Measurements from ENCODE around the gene EVC.

The EVC gene

GRCh38 chr4:5785806-5786680 lies 75.0 kb downstream of the EVC start:
- Histone ChIP-seq H3K4me1 (ENCODE audit: control insufficient read depth, insufficient read depth, low read length) (no peaks in the 10 kb centered on the region), H3K4me3 (ENCODE audit: low read length in 2 of 2) (no peak overlapping the region), H3K9me3 (ENCODE audit: control insufficient read depth in 2 of 2, low read length in 2 of 2) (no peaks in the 10 kb centered on the region), H3K27me3 (ENCODE audit: control insufficient read depth in 1 of 2, insufficient read depth in 2 of 2, low read length in 2 of 2) (no peaks in the 10 kb centered on the region), H3K9ac (ENCODE audit: low read length in 2 of 2) (no peak overlapping the region), H3K36me3 (ENCODE audit: control insufficient read depth in 2 of 2, insufficient read depth in 2 of 2, low read length in 2 of 2) (peaks cover 18 to 50% of the 10 kb centered on the region in 2 donors), H3K27ac (ENCODE audit: low read length) (no peak overlapping the region)

GRCh38 chr4:5787311-5787710 lies 76.3 kb downstream of the EVC start:
- no peaks in the 10 kb centered on the region for H3K4me1 ChIP-seq (ENCODE audit: control insufficient read depth, insufficient read depth, low read length)
- H3K27me3 ChIP-seq (ENCODE audit: control insufficient read depth in 1 of 2, insufficient read depth in 2 of 2, low read length in 2 of 2): no peaks in the 10 kb centered on the region
- no peak overlapping the region for H3K27ac ChIP-seq (ENCODE audit: low read length)
- no peaks in the 10 kb centered on the region for H3K9me3 ChIP-seq (ENCODE audit: control insufficient read depth in 2 of 2, low read length in 2 of 2)
- peaks cover 18 to 48% of the 10 kb centered on the region in 2 donors for H3K36me3 ChIP-seq (ENCODE audit: control insufficient read depth in 2 of 2, insufficient read depth in 2 of 2, low read length in 2 of 2)
- no peak overlapping the region for H3K9ac ChIP-seq (ENCODE audit: low read length in 2 of 2)
- no peak overlapping the region for H3K4me3 ChIP-seq (ENCODE audit: low read length in 2 of 2)

DNA sequence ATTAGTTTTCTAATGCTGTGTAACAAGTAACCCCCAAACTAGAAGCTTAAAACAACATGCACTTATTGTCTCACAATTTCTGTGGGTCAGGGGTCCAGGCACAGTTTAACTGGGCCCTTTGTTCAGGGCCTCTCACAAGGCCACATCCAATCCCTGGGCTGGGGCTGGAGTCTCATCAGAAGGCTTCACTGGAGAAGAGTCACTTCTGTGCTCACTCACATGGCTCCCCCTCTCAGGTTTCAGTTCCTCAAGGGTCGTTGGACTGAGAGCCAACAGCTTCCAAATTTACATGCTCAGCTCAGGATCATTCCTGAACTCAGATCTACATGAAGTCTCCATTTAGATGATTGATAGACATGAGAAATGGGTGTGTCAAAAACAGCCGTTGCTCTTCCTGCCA lies 77.1 kb downstream of the EVC start:
- H3K4me1 ChIP-seq (ENCODE audit: control insufficient read depth, insufficient read depth, low read length): no peaks in the 10 kb centered on the region
- H3K27ac ChIP-seq (ENCODE audit: low read length): no peak overlapping the region
- no peaks in the 10 kb centered on the region for H3K9me3 ChIP-seq (ENCODE audit: control insufficient read depth in 2 of 2, low read length in 2 of 2)
- no peak overlapping the region for H3K4me3 ChIP-seq (ENCODE audit: low read length in 2 of 2)
- peaks cover 17 to 46% of the 10 kb centered on the region in 2 donors for H3K36me3 ChIP-seq (ENCODE audit: control insufficient read depth in 2 of 2, insufficient read depth in 2 of 2, low read length in 2 of 2)
- no peak overlapping the region for H3K9ac ChIP-seq (ENCODE audit: low read length in 2 of 2)
- H3K27me3 ChIP-seq (ENCODE audit: control insufficient read depth in 1 of 2, insufficient read depth in 2 of 2, low read length in 2 of 2): no peaks in the 10 kb centered on the region

GRCh38 chr4:5789141-5789540 lies 78.1 kb downstream of the EVC start:
- no peaks in the 10 kb centered on the region for H3K4me1 ChIP-seq (ENCODE audit: control insufficient read depth, insufficient read depth, low read length)
- H3K9ac ChIP-seq (ENCODE audit: low read length in 2 of 2): no peak overlapping the region
- H3K9me3 ChIP-seq (ENCODE audit: control insufficient read depth in 2 of 2, low read length in 2 of 2): no peaks in the 10 kb centered on the region
- H3K27ac ChIP-seq (ENCODE audit: low read length): no peak overlapping the region
- H3K36me3 ChIP-seq (ENCODE audit: control insufficient read depth in 2 of 2, insufficient read depth in 2 of 2, low read length in 2 of 2): peaks cover 13 to 39% of the 10 kb centered on the region in 2 donors
- no peak overlapping the region for H3K4me3 ChIP-seq (ENCODE audit: low read length in 2 of 2)
- H3K27me3 ChIP-seq (ENCODE audit: control insufficient read depth in 1 of 2, insufficient read depth in 2 of 2, low read length in 2 of 2): no peaks in the 10 kb centered on the region

- H3K4me3 ChIP-seq (ENCODE audit: low read length in 2 of 2): no peak overlapping the region
- no peak overlapping the region for H3K27ac ChIP-seq (ENCODE audit: low read length)
- no peak overlapping the region for H3K9ac ChIP-seq (ENCODE audit: low read length in 2 of 2)
- H3K9me3 ChIP-seq (ENCODE audit: control insufficient read depth in 2 of 2, low read length in 2 of 2): no peaks in the 10 kb centered on the region
- peaks cover 11 to 30% of the 10 kb centered on the region in 2 donors for H3K36me3 ChIP-seq (ENCODE audit: control insufficient read depth in 2 of 2, insufficient read depth in 2 of 2, low read length in 2 of 2)
- no peaks in the 10 kb centered on the region for H3K27me3 ChIP-seq (ENCODE audit: control insufficient read depth in 1 of 2, insufficient read depth in 2 of 2, low read length in 2 of 2)
- no peaks in the 10 kb centered on the region for H3K4me1 ChIP-seq (ENCODE audit: control insufficient read depth, insufficient read depth, low read length)
These were observed 79.5 kb downstream of the EVC start for GRCh38 chr4:5790546-5790857.

GRCh38 chr4:5791654-5792053 lies 80.7 kb downstream of the EVC start:
- Histone ChIP-seq H3K9ac (ENCODE audit: low read length in 2 of 2) (no peak overlapping the region), H3K4me1 (ENCODE audit: control insufficient read depth, insufficient read depth, low read length) (no peaks in the 10 kb centered on the region), H3K27ac (ENCODE audit: low read length) (no peak overlapping the region), H3K9me3 (ENCODE audit: control insufficient read depth in 2 of 2, low read length in 2 of 2) (no peaks in the 10 kb centered on the region), H3K4me3 (ENCODE audit: low read length in 2 of 2) (no peak overlapping the region), H3K36me3 (ENCODE audit: control insufficient read depth in 2 of 2, insufficient read depth in 2 of 2, low read length in 2 of 2) (peaks cover 7 to 29% of the 10 kb centered on the region in 2 donors), H3K27me3 (ENCODE audit: control insufficient read depth in 1 of 2, insufficient read depth in 2 of 2, low read length in 2 of 2) (no peaks in the 10 kb centered on the region)

- no peaks in the 10 kb centered on the region for H3K4me1 ChIP-seq (ENCODE audit: control insufficient read depth, insufficient read depth, low read length)
- no peak overlapping the region for H3K4me3 ChIP-seq (ENCODE audit: low read length in 2 of 2)
- H3K9ac ChIP-seq (ENCODE audit: low read length in 2 of 2): no peak overlapping the region
- no peaks in the 10 kb centered on the region for H3K9me3 ChIP-seq (ENCODE audit: control insufficient read depth in 2 of 2, low read length in 2 of 2)
- H3K27ac ChIP-seq (ENCODE audit: low read length): no peak overlapping the region
- peaks cover 16 to 36% of the 10 kb centered on the region in 2 donors for H3K36me3 ChIP-seq (ENCODE audit: control insufficient read depth in 2 of 2, insufficient read depth in 2 of 2, low read length in 2 of 2)
- H3K27me3 ChIP-seq (ENCODE audit: control insufficient read depth in 1 of 2, insufficient read depth in 2 of 2, low read length in 2 of 2): no peaks in the 10 kb centered on the region
These were observed 82.5 kb downstream of the EVC start for GRCh38 chr4:5793514-5793913.

DNA sequence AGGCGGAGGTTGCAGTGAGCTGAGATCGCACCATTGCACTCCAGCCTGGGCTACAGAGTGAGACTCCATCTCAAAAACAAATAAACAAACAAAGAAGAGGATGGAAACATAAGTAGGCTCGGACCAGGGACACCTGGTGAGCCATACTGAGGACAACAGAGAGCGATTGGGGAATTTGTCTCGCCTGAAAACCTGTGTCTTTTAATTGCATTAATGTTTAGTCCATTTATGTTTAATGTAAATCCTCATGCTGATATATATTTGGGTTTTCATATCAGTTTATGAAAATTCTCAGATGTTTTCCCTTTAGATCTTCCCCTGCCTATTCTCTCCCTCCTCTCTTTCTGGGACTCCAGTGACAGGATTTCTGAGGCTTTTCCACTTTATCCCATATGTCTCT lies 84.6 kb downstream of the EVC start:
- Histone ChIP-seq H3K27ac (ENCODE audit: low read length) (no peak overlapping the region), H3K4me3 (ENCODE audit: low read length in 2 of 2) (no peak overlapping the region), H3K36me3 (ENCODE audit: control insufficient read depth in 2 of 2, insufficient read depth in 2 of 2, low read length in 2 of 2) (peaks cover 21 to 36% of the 10 kb centered on the region in 2 donors), H3K9ac (ENCODE audit: low read length in 2 of 2) (no peak overlapping the region), H3K4me1 (ENCODE audit: control insufficient read depth, insufficient read depth, low read length) (no peaks in the 10 kb centered on the region), H3K9me3 (ENCODE audit: control insufficient read depth in 2 of 2, low read length in 2 of 2) (no peaks in the 10 kb centered on the region), H3K27me3 (ENCODE audit: control insufficient read depth in 1 of 2, insufficient read depth in 2 of 2, low read length in 2 of 2) (no peaks in the 10 kb centered on the region)

DNA sequence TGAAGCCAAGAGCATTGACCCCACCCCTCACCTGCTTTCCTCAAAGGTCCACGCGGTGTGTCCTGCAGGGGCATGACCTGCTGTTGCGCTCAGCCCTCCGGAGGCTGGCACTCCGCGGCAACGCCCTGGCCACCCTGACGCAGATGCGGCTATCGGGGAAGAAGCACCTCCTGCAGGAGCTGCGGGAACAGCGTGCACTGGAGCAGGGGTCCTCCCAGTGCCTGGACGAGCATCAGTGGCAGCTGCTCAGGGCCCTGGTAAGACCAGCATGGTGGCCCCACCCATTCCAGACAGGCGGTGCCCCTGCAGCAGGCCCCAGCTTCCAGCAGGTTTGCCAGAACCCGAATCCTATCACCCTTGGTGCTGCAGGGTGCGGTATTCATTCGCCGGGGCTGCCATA lies 86.0 kb downstream of the EVC start:
- no peak overlapping the region for H3K4me3 ChIP-seq (ENCODE audit: low read length in 2 of 2)
- H3K4me1 ChIP-seq (ENCODE audit: control insufficient read depth, insufficient read depth, low read length): no peaks in the 10 kb centered on the region
- H3K36me3 ChIP-seq (ENCODE audit: control insufficient read depth in 2 of 2, insufficient read depth in 2 of 2, low read length in 2 of 2): peaks cover 25 to 42% of the 10 kb centered on the region in 2 donors
- no peak overlapping the region for H3K27ac ChIP-seq (ENCODE audit: low read length)
- no peak overlapping the region for H3K9ac ChIP-seq (ENCODE audit: low read length in 2 of 2)
- H3K9me3 ChIP-seq (ENCODE audit: control insufficient read depth in 2 of 2, low read length in 2 of 2): no peaks in the 10 kb centered on the region
- no peaks in the 10 kb centered on the region for H3K27me3 ChIP-seq (ENCODE audit: control insufficient read depth in 1 of 2, insufficient read depth in 2 of 2, low read length in 2 of 2)

DNA sequence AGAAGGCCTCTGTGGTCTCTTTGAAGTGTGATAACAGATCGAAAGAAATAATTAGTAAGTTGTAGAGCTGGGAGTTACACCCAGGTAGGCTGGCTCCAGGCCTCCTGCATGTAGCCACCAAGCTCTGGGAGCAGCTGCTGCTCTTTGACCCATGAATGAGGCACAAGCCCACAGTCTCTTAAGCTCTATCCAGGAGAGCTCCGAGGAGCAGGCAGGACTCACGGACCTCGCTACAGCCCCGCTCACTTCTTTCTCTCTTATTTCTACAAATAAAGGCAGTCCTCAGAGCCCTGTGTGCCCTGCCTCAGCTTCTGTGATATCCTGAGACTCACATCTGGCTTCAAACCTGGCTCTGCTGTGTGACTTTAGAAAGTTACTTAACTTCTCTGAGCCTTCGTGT lies 86.9 kb downstream of the EVC start:
- H3K9ac ChIP-seq (ENCODE audit: low read length in 2 of 2): no peak overlapping the region
- peaks cover 34 to 48% of the 10 kb centered on the region in 2 donors for H3K36me3 ChIP-seq (ENCODE audit: control insufficient read depth in 2 of 2, insufficient read depth in 2 of 2, low read length in 2 of 2)
- no peak overlapping the region for H3K27ac ChIP-seq (ENCODE audit: low read length)
- no peaks in the 10 kb centered on the region for H3K9me3 ChIP-seq (ENCODE audit: control insufficient read depth in 2 of 2, low read length in 2 of 2)
- no peaks in the 10 kb centered on the region for H3K27me3 ChIP-seq (ENCODE audit: control insufficient read depth in 1 of 2, insufficient read depth in 2 of 2, low read length in 2 of 2)
- H3K4me1 ChIP-seq (ENCODE audit: control insufficient read depth, insufficient read depth, low read length): no peaks in the 10 kb centered on the region
- H3K4me3 ChIP-seq (ENCODE audit: low read length in 2 of 2): no peak overlapping the region

GRCh38 chr4:5798462-5798861 lies 87.5 kb downstream of the EVC start:
- Histone ChIP-seq H3K27ac (ENCODE audit: low read length) (no peak overlapping the region), H3K36me3 (ENCODE audit: control insufficient read depth in 2 of 2, insufficient read depth in 2 of 2, low read length in 2 of 2) (peaks cover 37 to 49% of the 10 kb centered on the region in 2 donors), H3K9ac (ENCODE audit: low read length in 2 of 2) (no peak overlapping the region), H3K9me3 (ENCODE audit: control insufficient read depth in 2 of 2, low read length in 2 of 2) (no peaks in the 10 kb centered on the region), H3K4me1 (ENCODE audit: control insufficient read depth, insufficient read depth, low read length) (no peaks in the 10 kb centered on the region), H3K4me3 (ENCODE audit: low read length in 2 of 2) (no peak overlapping the region), H3K27me3 (ENCODE audit: control insufficient read depth in 1 of 2, insufficient read depth in 2 of 2, low read length in 2 of 2) (no peaks in the 10 kb centered on the region)

All from stomach smooth muscle (tissue), 2 donors.